AG04450 (cell line): Measurements from ENCODE around the gene PROM2. TPM values are rescaled to one million over a fixed set of nuclear protein-coding genes. Genes with fewer than 3 reads are reported as not detected.

Experiments
- CTCF ChIA-PET: fragments of 300-600, 350-600 bp; formaldehyde crosslinking; extraction: SDS; loops from one replicate; lab custom pipeline; 2022; ENCODE audit warnings: antibody characterized with exemption, inconsistent platforms; lab: Charles Lee
- POLR2A ChIA-PET: fragments of 350-600 bp; formaldehyde crosslinking; extraction: SDS; loops from one replicate; lab custom pipeline; 2021; ENCODE audit warnings: antibody characterized with exemption, inconsistent platforms; lab: Yijun Ruan, JAX
- DNase-seq: peaks from one replicate; pipeline ENCODE4 v3.0.0-alpha.2; 2011; ENCODE audit warnings: low read depth, low spot score
- H3K27ac ChIP-seq: one replicate; pipeline ENCODE4 v1.5.1; 2012; ENCODE audit warnings: low read depth, low read length, control low read depth
- H3K27me3 ChIP-seq: one replicate; pipeline ENCODE4 v1.6.0; 2012; ENCODE audit warnings: low read length; ENCODE audit not compliant: control insufficient read depth, insufficient read depth
- H3K4me3 ChIP-seq: 2 replicates; pipeline ENCODE4 v1.5.1; 2011; ENCODE audit warnings: mild to moderate bottlenecking, low read depth, low read length, control low read depth
- H3K9me3 ChIP-seq: 2 replicates; pipeline ENCODE4 v1.5.1; 2012; ENCODE audit warnings: low read length; ENCODE audit not compliant: control insufficient read depth, insufficient read depth
- polyA plus RNA-seq: library from polyadenylated mRNA; depleted of rRNA; stranded (reverse); fragments of >200 nt; gene quantifications from 2 replicates; pipeline ENCODE4 v1.2.3, GENCODE V29; 2011
- TF ChIP-seq, protein P1 (sequence below): IDR thresholded peaks from 2 replicates; pipeline ENCODE4 v1.5.1; 2011; ENCODE audit warnings: low read depth, low read length, control low read depth, inconsistent platforms

Gene PROM2
- polyA plus RNA-seq, 1 experiment = 0.12 TPM

GRCh38 chr2:95331606-95332005, 57.4 kb downstream of the PROM2 start:
- Histone ChIP-seq H3K27me3 (peaks cover 4% of the 10 kb centered on the region), H3K27ac (no peak overlapping the region), H3K4me3 (no peak overlapping the region), H3K9me3 (peaks cover 2% of the 10 kb centered on the region; the same call in 1 of the 2 replicates)
- ChIA-PET POLR2A (no interaction called here), CTCF (no interaction called here)
- TF ChIP-seq, protein P1, sequence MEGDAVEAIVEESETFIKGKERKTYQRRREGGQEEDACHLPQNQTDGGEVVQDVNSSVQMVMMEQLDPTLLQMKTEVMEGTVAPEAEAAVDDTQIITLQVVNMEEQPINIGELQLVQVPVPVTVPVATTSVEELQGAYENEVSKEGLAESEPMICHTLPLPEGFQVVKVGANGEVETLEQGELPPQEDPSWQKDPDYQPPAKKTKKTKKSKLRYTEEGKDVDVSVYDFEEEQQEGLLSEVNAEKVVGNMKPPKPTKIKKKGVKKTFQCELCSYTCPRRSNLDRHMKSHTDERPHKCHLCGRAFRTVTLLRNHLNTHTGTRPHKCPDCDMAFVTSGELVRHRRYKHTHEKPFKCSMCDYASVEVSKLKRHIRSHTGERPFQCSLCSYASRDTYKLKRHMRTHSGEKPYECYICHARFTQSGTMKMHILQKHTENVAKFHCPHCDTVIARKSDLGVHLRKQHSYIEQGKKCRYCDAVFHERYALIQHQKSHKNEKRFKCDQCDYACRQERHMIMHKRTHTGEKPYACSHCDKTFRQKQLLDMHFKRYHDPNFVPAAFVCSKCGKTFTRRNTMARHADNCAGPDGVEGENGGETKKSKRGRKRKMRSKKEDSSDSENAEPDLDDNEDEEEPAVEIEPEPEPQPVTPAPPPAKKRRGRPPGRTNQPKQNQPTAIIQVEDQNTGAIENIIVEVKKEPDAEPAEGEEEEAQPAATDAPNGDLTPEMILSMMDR = no peak
- no peak for DNase-seq

DNA sequence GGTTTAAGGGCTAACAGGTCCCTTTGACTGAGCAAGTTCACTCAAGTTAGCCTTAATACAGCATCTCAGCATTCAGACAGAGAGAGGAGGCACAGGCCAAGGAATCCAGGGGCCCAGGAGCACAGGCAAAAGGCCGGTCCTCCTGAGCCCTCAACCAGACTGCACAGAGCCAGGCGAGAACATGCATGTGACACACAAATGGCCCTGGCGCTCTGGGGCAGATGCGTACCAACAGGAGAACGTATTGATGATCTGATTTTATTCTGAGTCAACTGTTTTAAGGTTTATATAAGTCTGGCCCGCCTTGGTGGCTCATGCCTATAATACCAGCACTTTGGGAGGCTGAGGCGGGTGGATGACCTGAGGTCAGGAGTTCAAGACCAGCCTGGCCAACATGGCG, 57.8 kb downstream of the PROM2 start:
- POLR2A ChIA-PET = no interaction called here
- CTCF ChIA-PET = no interaction called here
- DNase-seq = no peak

GRCh38 chr2:95333056-95333455, 58.8 kb downstream of the PROM2 start:
- no peaks in the 10 kb centered on the region for H3K9me3 ChIP-seq
- POLR2A ChIA-PET = no interaction called here
- H3K4me3 ChIP-seq = no peak overlapping the region
- CTCF ChIA-PET = no interaction called here
- TF ChIP-seq, protein P1 = no peak
- peaks cover 11% of the 10 kb centered on the region for H3K27me3 ChIP-seq
- no peak overlapping the region for H3K27ac ChIP-seq
- no peak for DNase-seq

More for the DNA sequence above, 57.8 kb downstream of the PROM2 start:
- H3K4me3 ChIP-seq = no peak overlapping the region
- peaks cover 8% of the 10 kb centered on the region for H3K27me3 ChIP-seq
- H3K27ac ChIP-seq = no peak overlapping the region
- H3K9me3 ChIP-seq = no peaks in the 10 kb centered on the region
- TF ChIP-seq, protein P1 = no peak

DNA sequence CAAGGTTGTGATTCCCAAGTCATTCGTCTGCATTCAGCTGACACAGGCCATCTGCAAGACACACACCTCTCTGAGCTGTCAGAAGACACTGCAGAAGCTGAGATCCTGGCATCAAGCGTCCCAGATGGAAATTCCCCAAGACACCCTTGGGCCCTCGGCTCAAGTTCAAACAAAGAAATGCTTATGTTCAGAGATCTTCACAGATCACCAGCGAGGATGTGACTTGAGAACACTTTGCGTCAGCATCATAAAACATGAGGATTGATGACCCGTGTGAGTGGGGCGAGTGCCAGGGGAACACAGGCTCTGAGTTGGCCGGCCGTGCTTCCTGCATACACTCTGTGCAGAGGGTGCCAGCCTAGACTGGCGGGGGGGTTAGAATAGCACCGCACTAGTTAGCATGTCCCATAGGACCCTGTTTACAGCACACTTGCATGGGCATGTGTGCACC, 59.7 kb downstream of the PROM2 start:
- Histone ChIP-seq H3K9me3 (no peaks in the 10 kb centered on the region), H3K4me3 (no peak overlapping the region), H3K27me3 (peaks cover 11% of the 10 kb centered on the region), H3K27ac (no peak overlapping the region)
- TF ChIP-seq, protein P1 = no peak
- ChIA-PET CTCF (no interaction called here), POLR2A (no interaction called here)
- no peak for DNase-seq

GRCh38 chr2:95334916-95335641, 60.8 kb downstream of the PROM2 start:
- no peak for DNase-seq
- POLR2A ChIA-PET = no interaction called here
- CTCF ChIA-PET = interaction anchor here (2.0 kb wide), 1 partner anchor 10 kb away, joined by 10 read pairs; no protein-coding TSS in a partner anchor
- Histone ChIP-seq H3K27ac (no peak overlapping the region), H3K9me3 (no peaks in the 10 kb centered on the region), H3K27me3 (peaks cover 11% of the 10 kb centered on the region), H3K4me3 (no peak overlapping the region)
- TF ChIP-seq, protein P1 = no peak
